ENCODE data around the gene TPD52L1. TPM values are rescaled to one million over a fixed set of nuclear protein-coding genes. Genes with fewer than 3 reads are reported as not detected.

The TPD52L1 gene
- total RNA-seq, 6 experiments from 2014 or later = 36.8 to 119 (median 47.7) TPM

DNA sequence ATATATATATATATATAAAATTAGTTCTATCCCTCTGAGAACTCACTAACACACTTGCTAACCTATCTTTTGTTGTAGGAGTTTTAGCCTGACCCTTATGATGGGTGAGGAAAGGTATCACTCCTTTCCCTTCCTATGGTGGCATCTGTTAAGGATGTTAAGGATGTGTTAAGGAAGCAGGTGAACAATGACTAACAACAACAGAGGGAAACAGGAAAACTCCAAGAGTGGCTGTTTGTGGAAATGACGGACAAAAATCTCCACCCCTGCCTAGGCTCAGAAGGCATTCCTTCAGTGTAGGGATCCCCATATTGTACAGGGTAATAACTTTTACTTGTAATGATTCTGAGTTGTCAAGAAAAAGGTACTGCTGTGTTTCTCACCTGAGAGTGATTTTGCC is 8.8 kb upstream of the TPD52L1 start:
- TF ChIP-seq POLR2A (IDR thresholded peaks at IDR 0.05) = no peak
- TF ChIP-seq CTCF (IDR thresholded peaks at IDR 0.05) = no peak
- Histone ChIP-seq H3K4me1 (no peaks in the 10 kb centered on the region), H3K4me3 (no peak overlapping the region), H3K27me3 (no peaks in the 10 kb centered on the region), H3K36me3 (no peaks in the 10 kb centered on the region), H3K9me3 (no peaks in the 10 kb centered on the region), H3K27ac (no peak overlapping the region)
- DNase-seq = no peak
- no peak for ATAC-seq
- 75% methylated on average over 1 of the region's 1 CpG for WGBS (ENCODE audit: insufficient coverage, low coverage, low lambda C conversion rate, missing lambda C conversion rate)
- intact Hi-C loops (cut with DNase I) = no loop called here

GRCh38 chr6:125149256-125150144 is 4.1 kb upstream of the TPD52L1 start:
- H3K4me3 ChIP-seq = no peak overlapping the region
- ATAC-seq (no peak), DNase-seq (no peak)
- TF ChIP-seq POLR2A (IDR thresholded peaks at IDR 0.05) (no peak), CTCF (IDR thresholded peaks at IDR 0.05) (no peak)
- H3K4me1 ChIP-seq = no peaks in the 10 kb centered on the region
- H3K9me3 ChIP-seq = no peaks in the 10 kb centered on the region
- 66% methylated on average over 7 of the region's 7 CpGs for WGBS (ENCODE audit: insufficient coverage, low coverage, low lambda C conversion rate, missing lambda C conversion rate)
- no peaks in the 10 kb centered on the region for H3K36me3 ChIP-seq
- intact Hi-C loops (cut with DNase I) = no loop called here
- H3K27ac ChIP-seq = no peak overlapping the region
- H3K27me3 ChIP-seq = no peaks in the 10 kb centered on the region

- 57% methylated on average over 4 of the region's 4 CpGs for WGBS (ENCODE audit: insufficient coverage, low coverage, low lambda C conversion rate, missing lambda C conversion rate)
- H3K27ac ChIP-seq = no peak overlapping the region
- H3K9me3 ChIP-seq = no peaks in the 10 kb centered on the region
- ATAC-seq = no peak
- H3K4me3 ChIP-seq = no peak overlapping the region
- intact Hi-C loops (cut with DNase I) = no loop called here
- H3K27me3 ChIP-seq = no peaks in the 10 kb centered on the region
- H3K4me1 ChIP-seq = no peaks in the 10 kb centered on the region
- DNase-seq = no peak
- no peaks in the 10 kb centered on the region for H3K36me3 ChIP-seq
- TF ChIP-seq CTCF (IDR thresholded peaks at IDR 0.05) (no peak), POLR2A (IDR thresholded peaks at IDR 0.05) (no peak)
Observed at GRCh38 chr6:125151700-125152099, 1.9 kb upstream of the TPD52L1 start.

DNA sequence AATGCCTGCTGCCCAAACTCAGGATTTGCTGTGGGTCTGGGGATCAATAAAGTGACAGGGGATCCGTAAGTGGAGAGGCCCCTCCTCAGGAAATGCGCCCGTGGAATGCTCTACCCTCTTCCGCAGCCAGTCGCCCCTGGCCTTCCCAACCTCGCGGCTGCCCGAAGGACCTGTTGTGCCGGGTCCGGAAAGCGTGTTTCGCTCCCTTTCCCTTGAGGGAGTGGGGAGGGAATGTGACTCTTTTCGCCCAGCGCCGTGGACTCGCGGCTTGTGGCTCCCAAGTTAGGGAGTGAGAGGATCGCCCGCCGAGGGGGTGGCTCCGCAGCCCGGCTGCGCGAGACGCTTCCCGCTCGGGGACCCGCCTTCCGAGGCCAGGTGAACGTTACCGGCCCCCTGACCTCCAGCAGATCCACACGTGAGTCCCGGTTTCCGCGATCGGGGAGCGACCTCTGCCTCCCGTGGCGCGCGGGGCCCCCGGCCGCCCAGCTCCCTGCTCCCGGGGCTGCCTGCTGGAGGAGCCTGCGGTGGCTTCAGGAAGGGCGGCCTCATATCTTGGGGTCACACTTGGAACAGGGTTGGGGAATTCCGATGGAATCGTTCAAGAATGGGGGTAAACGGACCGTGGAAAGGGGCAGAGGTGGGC is 666 bp downstream of the TPD52L1 start:
- peak; percentile 48 to 70 (median 59) for DNase-seq
- Histone ChIP-seq H3K9me3 (no peaks in the 10 kb centered on the region), H3K27ac (peak overlapping the region; percentile 66 to 81 (median 77)), H3K27me3 (no peaks in the 10 kb centered on the region), H3K36me3 (no peaks in the 10 kb centered on the region), H3K4me3 (peak overlapping the region; percentile 62 to 76 (median 76)), H3K4me1 (no peaks in the 10 kb centered on the region)
- TF ChIP-seq CTCF (IDR thresholded peaks at IDR 0.05) = no peak
- no peak for TF ChIP-seq POLR2A (IDR thresholded peaks at IDR 0.05)
- 5% methylated on average over 18 of the region's 50 CpGs for WGBS (ENCODE audit: insufficient coverage, low coverage, low lambda C conversion rate, missing lambda C conversion rate)
- intact Hi-C loops (cut with DNase I) = no loop called here
- ATAC-seq = peak; percentile 40 to 62 (median 48)

Measured in right lobe of liver (tissue), 6 donors.